ENCODE results near the gene SYT1. TPM values are rescaled to one million over a fixed set of nuclear protein-coding genes. Genes with fewer than 3 reads are reported as not detected.

SYT1 gene
- total and polyA plus RNA-seq, 2 of the 4 experiments (the other 2 are of a cell fraction) = 2.8 to 3.0 TPM

DNA sequence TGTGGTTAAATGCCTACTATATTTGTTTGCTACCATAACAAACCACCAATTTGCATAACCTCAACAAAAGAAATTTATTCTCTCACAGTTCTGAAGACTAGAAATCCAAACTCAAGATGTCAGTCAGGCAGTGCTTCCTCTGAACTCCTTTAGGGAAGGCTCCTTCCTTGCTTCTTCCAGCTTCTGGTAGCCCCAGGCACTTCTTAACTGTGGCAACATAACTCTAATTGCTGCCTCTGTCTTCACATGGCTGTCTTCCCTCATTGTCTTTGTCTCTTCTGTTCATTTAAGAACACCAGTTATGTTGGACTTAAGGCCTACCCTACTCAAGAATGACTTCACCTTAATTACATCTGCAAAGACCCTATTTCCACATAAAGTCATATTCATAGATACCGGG, 206.9 kb downstream of the SYT1 start:
- in situ Hi-C loops (cut with MboI; ENCODE audit: low sequenced_read_pairs) = no loop called here
- Histone ChIP-seq H2BK5ac (ENCODE audit: low read depth, low read length, poor library complexity, severe bottlenecking) (no peak overlapping the region), H2BK15ac (ENCODE audit: low read depth, low read length) (no peak overlapping the region), H3K9me3 (ENCODE audit: control insufficient read depth, insufficient read depth, low read length) (no peaks in the 10 kb centered on the region), H3K27ac (ENCODE audit: insufficient read depth, low read length) (no peak overlapping the region), H3K79me1 (ENCODE audit: low read depth in 1 of 2, low read length in 2 of 2) (no peaks in the 10 kb centered on the region), H3K56ac (ENCODE audit: extremely low read depth, insufficient read depth, low read length) (no peak overlapping the region), H3K27me3 (ENCODE audit: control insufficient read depth, insufficient read depth, low read length) (no peaks in the 10 kb centered on the region), H3K36me3 (ENCODE audit: control insufficient read depth, insufficient read depth, low read length) (no peaks in the 10 kb centered on the region), H3K4me2 (ENCODE audit: low read depth, low read length) (no peak overlapping the region), H4K91ac (ENCODE audit: insufficient read depth, low read depth, low read length) (no peak overlapping the region), H4K8ac (ENCODE audit: low read depth in 2 of 2, low read length in 2 of 2) (no peak overlapping the region), H3K4ac (ENCODE audit: low read depth, low read length) (no peak overlapping the region), H2AK5ac (ENCODE audit: low read depth, low read length) (no peak overlapping the region), H3K18ac (ENCODE audit: low read depth, low read length) (no peak overlapping the region), H2AFZ (replicated peaks; ENCODE audit: low read length, poor library complexity) (no peak overlapping the region), H3K9me1 (ENCODE audit: insufficient read depth, low read length) (no peaks in the 10 kb centered on the region), H3K23ac (ENCODE audit: low read depth, low read length) (no peak overlapping the region), H2AK9ac (replicated peaks; ENCODE audit: low read depth, low read length, poor library complexity) (no peak overlapping the region), H3K4me1 (ENCODE audit: control insufficient read depth, insufficient read depth, low read length) (no peaks in the 10 kb centered on the region), H4K20me1 (ENCODE audit: insufficient read depth, low read length) (no peaks in the 10 kb centered on the region), H2BK20ac (ENCODE audit: low read depth, low read length) (no peak overlapping the region), H4K5ac (ENCODE audit: low read depth, low read length) (no peak overlapping the region), H2BK120ac (ENCODE audit: low read depth, low read length) (no peak overlapping the region), H3K4me3 (ENCODE audit: insufficient read depth, low read depth, low read length) (no peak overlapping the region), H3K9ac (ENCODE audit: low read depth, low read length) (no peak overlapping the region), H3K14ac (replicated peaks; ENCODE audit: low read depth, low read length) (no peak overlapping the region)
- 100% methylated on average over 1 of the region's 1 CpG; no CpG with 5 or more reads in 1 of the 2 experiments for WGBS, 2 experiments (ENCODE audit: extremely low coverage in 2 of 2, insufficient read length in 1 of 2)
- no TSS peak for BruUV-seq (replicated peaks)
- DNase-seq = no peak
- TF ChIP-seq FOS (IDR thresholded peaks at IDR 0.05; ENCODE audit: low read depth, low read length) (no peak), MAFK (IDR thresholded peaks at IDR 0.05; ENCODE audit: low read depth, low read length) (no peak)
- no peak for ATAC-seq (ENCODE audit: low read depth)
- ChIA-PET CTCF (no interaction called here), POLR2A (ENCODE audit: unreplicated experiment) (no interaction called here)
- dilution Hi-C loops (cut with HindIII; ENCODE audit: low sequenced_read_pairs, unreplicated experiment) = no loop called here
- intact Hi-C loops (cut with micrococcal nuclease) = no loop called here
